Stomach (tissue), 9 donors: ENCODE results near the gene CTSK. TPM values are rescaled to one million over a fixed set of nuclear protein-coding genes. Genes with fewer than 3 reads are reported as not detected.

Experiments used
- DNase-seq, 2 donors: peaks; one replicate each; pipeline versions ENCODE4 v3.0.0 to v3.0.0-alpha.2; 2013 to 2019
- H3K27ac ChIP-seq, 5 donors: fragments of 200-600 bp in 4 of 5; sonication (generic) in 4 of 5; one replicate each; pipeline ENCODE4 v1.5.1; 2013 to 2019; ENCODE audit warnings: mild to moderate bottlenecking in 1 of 5, moderate library complexity in 1 of 5
- H3K27me3 ChIP-seq, 3 donors: fragments of 200-600 bp; sonication (generic); one replicate each; pipeline ENCODE4 v1.5.1; 2017 to 2019; ENCODE audit warnings: mixed run types in 1 of 3
- H3K36me3 ChIP-seq, 4 donors: fragments of 200-600 bp; sonication (generic); 1 replicate in 3 of 4; 2 replicates in 1 of 4; pipeline ENCODE4 v1.5.1; 2016 to 2019
- H3K4me1 ChIP-seq, 4 donors: fragments of 200-600 bp; sonication (generic); one replicate each; pipeline ENCODE4 v1.5.1; 2016 to 2019
- H3K4me3 ChIP-seq, 4 donors: fragments of 200-600 bp; sonication (generic) in 3 of 4; one replicate each; pipeline ENCODE4 v1.5.1; 2016 to 2019; ENCODE audit warnings: mild to moderate bottlenecking in 1 of 4
- H3K9me3 ChIP-seq, 4 donors: fragments of 200-600 bp; sonication (generic); one replicate each; pipeline ENCODE4 v1.5.1; 2016 to 2019
- CTCF ChIP-seq, 7 experiments: fragments of 450-650 bp in 4 of 7; fragments of 200-600 bp in 3 of 7; sonication (generic) in 3 of 7; IDR thresholded peaks; one replicate each; pipeline ENCODE4 v1.5.1; 2016 to 2019; ENCODE audit warnings: antibody characterized with exemption in 7 of 7, control low read depth in 2 of 7, mild to moderate bottlenecking in 1 of 7
- EP300 ChIP-seq: sonication (generic); formaldehyde crosslinking; IDR thresholded peaks from one replicate; pipeline ENCODE4 v1.6.1; 2017; ENCODE audit warnings: antibody characterized with exemption
- POLR2A ChIP-seq, 4 donors: fragments of 450-650 bp; IDR thresholded peaks; one replicate each; pipeline ENCODE4 v1.6.1; 2016; ENCODE audit warnings: antibody characterized with exemption in 4 of 4, control low read depth in 2 of 4, mild to moderate bottlenecking in 1 of 4, moderate library complexity in 1 of 4
- POLR2AphosphoS5 ChIP-seq, 3 donors: sonication (generic); formaldehyde crosslinking; IDR thresholded peaks; one replicate each; pipeline ENCODE4 v1.6.1; 2016; ENCODE audit warnings: antibody characterized with exemption in 3 of 3
- WGBS, 5 donors: extraction: QIAGEN DNeasy Blood & Tissue Kit in 3 of 5; methylation state at CpG; one replicate each; pipeline versions ENCODE4 v1.1.5 to v1.1.7; 2013 to 2018; 5-methylcytosine and 5-hydroxymethylcytosine counted together
- intact Hi-C: fragments of 100-400 bp; cut with DNase I; formaldehyde crosslinking; loops from one replicate; pipeline ENCODE4 v1.15.1; 2023; ENCODE audit warnings: low total_unique reads
- polyA plus RNA-seq, 3 donors: library from polyadenylated mRNA; stranded (reverse); fragments of 200-250 nt; gene quantifications; one replicate each; pipeline ENCODE4 v1.2.3, GENCODE V29; 2013
- total RNA-seq, 5 donors: library from RNA; depleted of rRNA; stranded (reverse); fragments of >200 nt; gene quantifications; one replicate each; pipeline versions ENCODE4 v1.1.0 to v1.2.3, GENCODE V29; 2014 to 2016
- donor health status: healthy with polysubstance abuse.
- donor health status: Bipolar disorder and iron deficiency.
- donor health status: healthy.

Gene CTSK
- total and polyA plus RNA-seq, 8 donors: 7.6 to 49.8 (median 13.7) TPM

GRCh38 chr1:150805899-150806298, 2.2 kb downstream of the CTSK start:
- WGBS, 5 donors: 79 to 88% (median 83%) methylated on average over 4 of the region's 4 CpGs
- DNase-seq: no peak
- Histone ChIP-seq H3K27me3 (no peaks in the 10 kb centered on the region), H3K4me1 (peaks cover 0 to 33% (median 20%) of the 10 kb centered on the region in 4 donors), H3K36me3 (peaks cover 0 to 36% (median 23%) of the 10 kb centered on the region in 4 donors), H3K27ac (no peak overlapping the region), H3K4me3 (no peak overlapping the region), H3K9me3 (no peaks in the 10 kb centered on the region)
- TF ChIP-seq CTCF (IDR thresholded peaks at IDR 0.05): no peak
- no peak for TF ChIP-seq POLR2AphosphoS5 (IDR thresholded peaks at IDR 0.05)
- no peak for TF ChIP-seq EP300
- no peak for TF ChIP-seq POLR2A (IDR thresholded peaks at IDR 0.05)
- intact Hi-C loops: no loop called here

DNA sequence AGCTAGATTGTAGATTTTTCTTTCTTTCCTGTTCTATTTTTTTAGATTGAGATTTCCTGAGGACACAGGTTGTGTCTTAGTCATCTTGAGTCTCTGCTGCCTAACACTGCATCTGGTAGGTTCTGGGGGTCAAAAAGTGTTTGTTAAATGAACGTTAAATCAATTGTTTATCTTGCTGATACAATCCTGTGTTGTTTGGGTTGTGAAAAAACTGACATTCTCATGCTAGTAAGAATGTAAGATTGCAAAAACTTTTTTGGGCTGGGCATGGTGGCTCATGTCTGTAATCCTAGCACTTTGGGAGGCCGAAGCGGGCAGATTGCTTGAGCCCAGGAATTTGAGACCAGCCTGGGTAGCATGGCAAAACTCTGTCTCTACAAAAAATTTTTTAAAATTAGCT, 3.4 kb downstream of the CTSK start:
- TF ChIP-seq CTCF (IDR thresholded peaks at IDR 0.05) (no peak), POLR2A (IDR thresholded peaks at IDR 0.05) (no peak), POLR2AphosphoS5 (IDR thresholded peaks at IDR 0.05) (no peak), EP300 (no peak)
- DNase-seq: no peak
- intact Hi-C loops: no loop called here
- Histone ChIP-seq H3K27ac (no peak overlapping the region), H3K36me3 (peaks cover 0 to 34% (median 24%) of the 10 kb centered on the region in 4 donors), H3K9me3 (no peaks in the 10 kb centered on the region), H3K4me1 (peaks cover 0 to 25% (median 11%) of the 10 kb centered on the region in 4 donors), H3K27me3 (no peaks in the 10 kb centered on the region), H3K4me3 (no peak overlapping the region)
- WGBS, 5 donors: 65 to 76% (median 70%) methylated on average over 3 of the region's 3 CpGs

- Histone ChIP-seq H3K27me3 (no peaks in the 10 kb centered on the region), H3K9me3 (no peaks in the 10 kb centered on the region), H3K27ac (no peak overlapping the region), H3K4me3 (no peak overlapping the region), H3K36me3 (peaks cover 4 to 81% (median 70%) of the 10 kb centered on the region in 4 donors), H3K4me1 (no peaks in the 10 kb centered on the region)
- intact Hi-C loops: no loop called here
- WGBS, 5 donors: 87 to 93% (median 89%) methylated on average over 5 of the region's 5 CpGs
- TF ChIP-seq CTCF (IDR thresholded peaks at IDR 0.05): no peak
- TF ChIP-seq EP300: no peak
- TF ChIP-seq POLR2AphosphoS5 (IDR thresholded peaks at IDR 0.05): no peak
- no peak for TF ChIP-seq POLR2A (IDR thresholded peaks at IDR 0.05)
- DNase-seq: no peak
These were observed 9.0 kb downstream of the CTSK start for GRCh38 chr1:150799089-150799488.

DNA sequence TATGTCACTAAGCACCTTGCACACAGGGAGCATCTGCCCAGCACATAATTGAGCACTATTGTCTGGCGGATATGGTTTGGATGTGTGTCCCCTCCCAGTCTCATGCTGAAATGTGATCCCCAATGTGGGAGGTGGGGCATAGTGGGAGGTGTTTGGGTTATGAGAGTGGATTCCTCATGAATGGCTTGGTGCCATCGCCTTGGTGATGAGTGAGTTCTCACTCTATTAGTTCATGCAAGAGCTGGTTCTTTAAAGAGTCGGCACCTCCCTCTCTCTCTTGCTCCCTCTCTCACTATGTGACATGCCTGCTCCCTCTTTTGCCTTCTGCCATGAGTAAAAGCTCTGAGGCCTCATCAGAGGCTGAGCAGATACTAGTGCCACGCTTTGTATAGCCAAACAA, 9.5 kb downstream of the CTSK start:
- TF ChIP-seq POLR2AphosphoS5 (IDR thresholded peaks at IDR 0.05) (no peak), POLR2A (IDR thresholded peaks at IDR 0.05) (no peak), EP300 (no peak), CTCF (IDR thresholded peaks at IDR 0.05) (no peak)
- no peaks in the 10 kb centered on the region for H3K4me1 ChIP-seq
- H3K9me3 ChIP-seq: no peaks in the 10 kb centered on the region
- no peak overlapping the region for H3K27ac ChIP-seq
- no peaks in the 10 kb centered on the region for H3K27me3 ChIP-seq
- DNase-seq: no peak
- 82 to 90% (median 83%) methylated on average over 4 of the region's 4 CpGs for WGBS, 5 donors
- peaks cover 4 to 76% (median 67%) of the 10 kb centered on the region in 4 donors for H3K36me3 ChIP-seq
- intact Hi-C loops: no loop called here
- no peak overlapping the region for H3K4me3 ChIP-seq
